H1 (cell line): Measurements from ENCODE around the gene UBA6. TPM values are rescaled to one million over a fixed set of nuclear protein-coding genes. Genes with fewer than 3 reads are reported as not detected.

Source experiments
- CREB1 ChIP-seq: IDR thresholded peaks from 2 replicates; pipeline ENCODE4 v1.6.1; 2012; ENCODE audit warnings: inconsistent platforms
- EGR1 ChIP-seq: IDR thresholded peaks from 2 replicates; pipeline ENCODE4 v1.6.1; 2011; ENCODE audit warnings: low read depth, low read length, borderline replicate concordance
- FOSL1 ChIP-seq: IDR thresholded peaks from 2 replicates; pipeline ENCODE4 v1.6.1; 2011; ENCODE audit warnings: mild to moderate bottlenecking, low read depth, low read length, moderate library complexity; ENCODE audit not compliant: insufficient read depth
- MAFK ChIP-seq: IDR thresholded peaks from 2 replicates; pipeline ENCODE4 v1.6.1; 2012; ENCODE audit warnings: low read depth, mild to moderate bottlenecking, improper control_type of control experiment, low read length
- POLR2AphosphoS5 ChIP-seq: IDR thresholded peaks from 2 replicates; pipeline ENCODE4 v1.6.1; 2011; ENCODE audit warnings: low read depth, low read length
- RAD21 ChIP-seq, 2 experiments: IDR thresholded peaks in 1 of 2; conservative IDR thresholded peaks in 1 of 2; 2 replicates each; pipeline ENCODE4 v1.6.1; 2011; ENCODE audit warnings: low read depth in 2 of 2, low read length in 2 of 2, improper control_type of control experiment in 1 of 2, inconsistent platforms in 1 of 2, mild to moderate bottlenecking in 1 of 2, moderate library complexity in 1 of 2
- SP2 ChIP-seq: IDR thresholded peaks from 2 replicates; pipeline ENCODE4 v1.6.1; 2012; ENCODE audit warnings: mild to moderate bottlenecking, low read length, inconsistent platforms
- ZNF274 ChIP-seq: IDR thresholded peaks from 2 replicates; pipeline ENCODE4 v1.7.0; 2012; ENCODE audit warnings: low read length, borderline replicate concordance; ENCODE audit errors: extremely low read depth
- polyA plus RNA-seq, 7 experiments: library from polyadenylated mRNA; depleted of rRNA in 3 of 7; stranded (reverse) in 5 of 7; unstranded in 2 of 7; fragments of >200 nt in 5 of 7; fragments of 200-250 nt in 2 of 7; gene quantifications; 1 replicate in 5 of 7; 2 replicates in 1 of 7; 4 replicates in 1 of 7; pipeline versions ENCODE4 v1.2.1 to v1.2.3, GENCODE V29; 2011 to 2013; ENCODE audit warnings: missing spikeins in 2 of 7, mixed read lengths in 2 of 7
- total RNA-seq: library from RNA; stranded (reverse); fragmentation: NEBNext Ultra II Directional; extraction: Animal tissue kit (Norgen Biotek cat#: 25700); gene quantifications from 2 replicates; pipeline ENCODE4 v1.2.1, GENCODE V29; 2021
- TF ChIP-seq, protein P1 (sequence below), 3 experiments: IDR thresholded peaks; 1 replicate in 2 of 3; 2 replicates in 1 of 3; pipeline versions ENCODE4 v1.5.1 to v1.6.1; 2011; ENCODE audit warnings: low read length in 3 of 3, mild to moderate bottlenecking in 3 of 3, inconsistent platforms in 2 of 3, low read depth in 1 of 3, moderate library complexity in 1 of 3; ENCODE audit not compliant: insufficient read depth in 1 of 3; ENCODE audit errors: control extremely low read depth in 1 of 3

UBA6 gene
- total and polyA plus RNA-seq, 2 of the 8 experiments (the other 6 are each of a cell fraction or from before 2014, with no cell fraction given), result 17.4 to 74.3 TPM

DNA sequence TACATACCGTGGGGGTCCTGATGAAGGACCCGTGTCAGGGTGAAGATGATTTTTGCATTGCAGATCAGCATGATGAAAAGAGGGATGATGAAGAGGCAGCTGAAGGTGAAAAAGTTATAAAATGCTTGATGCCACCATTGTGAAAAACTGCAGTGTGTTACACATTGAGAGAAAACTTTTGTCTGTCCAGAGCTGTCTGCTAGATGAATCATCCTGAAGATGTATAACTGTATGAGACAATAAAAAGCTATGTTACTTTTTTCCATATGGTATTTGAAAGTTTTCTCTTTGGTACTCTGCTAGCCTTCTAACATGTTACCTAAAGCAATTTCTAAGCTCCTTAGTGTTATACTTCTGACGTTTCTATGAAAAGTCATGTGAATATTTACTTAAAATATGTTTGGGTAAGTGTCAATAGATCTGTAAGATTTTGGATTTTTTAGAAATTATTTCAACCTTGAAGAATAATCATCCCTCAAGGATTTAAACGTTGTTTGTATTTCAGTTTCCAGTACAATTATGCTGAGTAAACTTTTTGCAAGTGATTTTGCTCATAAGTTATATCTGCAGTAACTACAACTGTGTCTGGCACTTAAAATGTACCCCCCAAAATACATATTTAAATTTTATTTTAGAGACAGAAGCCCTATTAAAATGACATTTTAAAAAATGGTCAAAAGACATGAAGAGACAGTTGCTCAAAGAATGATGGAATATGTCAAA lies 43.8 kb upstream of the UBA6 start (continued):
- TF ChIP-seq, protein P1, sequence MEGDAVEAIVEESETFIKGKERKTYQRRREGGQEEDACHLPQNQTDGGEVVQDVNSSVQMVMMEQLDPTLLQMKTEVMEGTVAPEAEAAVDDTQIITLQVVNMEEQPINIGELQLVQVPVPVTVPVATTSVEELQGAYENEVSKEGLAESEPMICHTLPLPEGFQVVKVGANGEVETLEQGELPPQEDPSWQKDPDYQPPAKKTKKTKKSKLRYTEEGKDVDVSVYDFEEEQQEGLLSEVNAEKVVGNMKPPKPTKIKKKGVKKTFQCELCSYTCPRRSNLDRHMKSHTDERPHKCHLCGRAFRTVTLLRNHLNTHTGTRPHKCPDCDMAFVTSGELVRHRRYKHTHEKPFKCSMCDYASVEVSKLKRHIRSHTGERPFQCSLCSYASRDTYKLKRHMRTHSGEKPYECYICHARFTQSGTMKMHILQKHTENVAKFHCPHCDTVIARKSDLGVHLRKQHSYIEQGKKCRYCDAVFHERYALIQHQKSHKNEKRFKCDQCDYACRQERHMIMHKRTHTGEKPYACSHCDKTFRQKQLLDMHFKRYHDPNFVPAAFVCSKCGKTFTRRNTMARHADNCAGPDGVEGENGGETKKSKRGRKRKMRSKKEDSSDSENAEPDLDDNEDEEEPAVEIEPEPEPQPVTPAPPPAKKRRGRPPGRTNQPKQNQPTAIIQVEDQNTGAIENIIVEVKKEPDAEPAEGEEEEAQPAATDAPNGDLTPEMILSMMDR (IDR thresholded peaks at IDR 0.05; ENCODE audit: control extremely low read depth in 1 of 3, insufficient read depth in 1 of 3, low read depth in 1 of 3, low read length in 3 of 3), result no peak
- TF ChIP-seq CREB1 (no peak), EGR1 (no peak), ZNF274 (no peak), POLR2AphosphoS5 (no peak), MAFK (no peak), RAD21 (IDR thresholded peaks at IDR 0.05 in 1 of 2, conservative IDR thresholded peaks at IDR 0.05 in 1 of 2; ENCODE audit: low read depth in 2 of 2, low read length in 2 of 2) (no peak), FOSL1 (no peak), SP2 (no peak)
